Measurements from ENCODE around the gene GMPR2.

GMPR2 gene

GRCh38 chr14:24270537-24271133 lies 37.9 kb downstream of the GMPR2 start:
- DNase-seq, result peak; percentile 57

- DNase-seq, result peak; percentile 96
Observed at GRCh38 chr14:24271134-24271833, 38.6 kb downstream of the GMPR2 start, which contains the start of gene RABGGTA. RABGGTA (minus strand) TSS chr14:24271597; CDS start chr14:24271115, 482 bp downstream.

GRCh38 chr14:24271834-24272263 lies 39.1 kb downstream of the GMPR2 start:
- DNase-seq, result no peak

- no peak for DNase-seq
Observed at GRCh38 chr14:24272467-24272866, 39.7 kb downstream of the GMPR2 start.

- peak; percentile 10 for DNase-seq
Observed at GRCh38 chr14:24273422-24273998, 40.8 kb downstream of the GMPR2 start.

DNA sequence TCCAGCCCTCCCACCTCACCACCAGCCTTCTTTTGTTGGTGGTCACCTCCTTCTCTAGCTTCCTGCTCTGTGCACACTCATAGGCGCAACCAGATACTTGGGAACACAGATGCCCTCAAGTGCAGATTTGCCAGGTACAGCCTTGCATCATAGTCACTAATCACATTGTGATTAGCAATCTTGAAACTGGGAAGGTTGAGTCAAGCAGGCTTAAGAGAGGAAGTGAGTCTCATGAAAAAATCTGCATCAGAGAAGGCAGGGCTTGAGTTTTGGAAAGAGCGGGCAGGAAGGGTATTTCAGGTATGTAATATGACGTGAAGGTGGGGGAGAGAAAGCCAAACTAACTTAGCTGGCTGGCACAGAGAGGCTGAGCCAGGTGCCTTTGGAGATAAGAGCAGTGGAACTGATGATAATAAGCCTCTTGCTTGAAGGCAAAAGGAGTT lies 41.4 kb downstream of the GMPR2 start:
- DNase-seq, result no peak

DNA sequence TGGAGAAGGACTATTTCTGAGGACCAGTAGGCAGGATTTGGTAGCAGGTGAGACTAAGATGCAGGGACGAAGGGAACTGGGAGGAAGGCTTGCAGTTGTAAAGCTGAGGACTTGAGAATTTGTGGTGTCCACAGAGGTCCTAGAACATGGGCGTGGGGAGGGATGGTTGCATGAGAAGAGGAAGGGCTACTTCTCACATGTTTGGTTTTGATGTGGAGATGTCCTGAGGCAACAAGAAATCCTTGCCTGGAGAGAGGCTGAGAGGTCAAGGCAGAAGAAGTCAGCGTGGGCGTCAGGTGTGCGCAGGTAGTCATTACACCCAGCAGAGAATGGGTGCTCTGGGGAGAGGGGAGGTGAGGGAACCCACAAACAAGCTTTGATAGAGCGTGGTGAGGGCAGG lies 44.3 kb downstream of the GMPR2 start:
- no peak for DNase-seq

GRCh38 chr14:24277606-24278321 lies 45.0 kb downstream of the GMPR2 start:
- DNase-seq, result no peak

- DNase-seq, result no peak
Observed at GRCh38 chr14:24278424-24278823, 45.7 kb downstream of the GMPR2 start.

DNA sequence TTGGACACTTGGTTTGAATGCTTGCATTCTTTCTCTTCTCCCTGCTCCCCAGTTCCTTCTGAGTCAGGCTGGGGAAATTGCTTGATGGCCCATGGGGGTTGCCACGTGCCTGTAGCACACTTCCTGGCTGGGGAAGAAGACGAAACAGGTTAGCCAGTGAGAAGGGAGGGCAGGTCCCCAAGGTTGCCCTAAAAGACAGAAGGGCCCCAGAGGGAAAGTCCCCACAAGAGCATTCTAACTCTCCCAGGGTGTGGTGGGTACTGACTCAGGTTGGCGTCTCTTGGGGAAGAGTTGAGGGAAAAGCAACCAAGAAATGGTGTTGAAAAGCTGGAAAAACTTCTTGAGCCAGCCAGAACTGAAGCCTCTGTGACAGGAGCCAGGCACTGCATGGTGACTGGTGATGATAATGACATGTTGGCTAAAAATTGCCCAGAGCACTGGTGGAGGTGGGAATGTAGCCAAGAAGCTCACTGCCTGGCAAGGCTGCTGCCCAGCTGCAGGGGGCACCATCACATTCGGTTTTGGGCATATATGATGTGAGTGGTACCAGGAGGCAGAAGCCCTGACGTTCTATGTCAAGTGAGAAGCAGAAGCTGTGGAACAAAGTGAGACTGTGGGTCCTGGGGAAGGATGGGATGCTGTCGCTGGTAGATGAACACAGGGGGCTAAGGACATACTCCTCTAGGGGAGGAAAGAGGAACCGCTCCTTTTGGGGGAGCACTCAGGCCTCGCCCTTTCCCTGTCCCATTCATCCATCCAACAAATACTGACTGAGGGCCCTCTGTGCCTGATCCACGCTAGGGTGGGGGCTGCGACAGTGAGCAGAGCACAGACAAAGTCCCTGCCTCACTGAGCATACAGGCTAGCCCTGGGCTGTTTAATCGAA lies 46.8 kb downstream of the GMPR2 start:
- no peak for DNase-seq

- DNase-seq, result no peak
Observed at GRCh38 chr14:24280797-24281460, 48.2 kb downstream of the GMPR2 start.

- no peak for DNase-seq
Observed at GRCh38 chr14:24281636-24282035, 48.9 kb downstream of the GMPR2 start.

DNA sequence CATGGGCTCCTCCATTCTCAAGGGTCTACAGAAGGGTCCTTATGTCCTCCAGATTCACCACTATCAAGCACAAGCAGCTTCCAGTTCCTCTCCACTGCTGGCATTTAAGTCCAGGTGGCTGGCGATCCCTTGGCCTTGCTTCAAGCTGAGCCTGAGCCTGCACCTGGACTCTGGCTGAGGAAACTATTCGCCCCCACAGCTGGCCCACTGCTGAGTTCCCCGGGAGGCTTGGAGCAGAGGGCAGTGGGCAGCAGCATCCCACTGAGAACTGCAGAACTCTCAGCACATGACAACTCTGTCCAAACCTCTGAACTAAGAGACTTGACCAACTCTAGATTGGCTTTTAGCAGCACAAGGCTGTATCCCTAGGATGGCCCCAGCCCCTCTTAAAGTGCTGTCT lies 50.0 kb downstream of the GMPR2 start:
- DNase-seq, result no peak

- no peak for DNase-seq
Observed at GRCh38 chr14:24283796-24284460, 51.2 kb downstream of the GMPR2 start.

GRCh38 chr14:24284501-24285035 lies 51.8 kb downstream of the GMPR2 start:
- no peak for DNase-seq

GRCh38 chr14:24285351-24285750 lies 52.6 kb downstream of the GMPR2 start:
- no peak for DNase-seq

DNA sequence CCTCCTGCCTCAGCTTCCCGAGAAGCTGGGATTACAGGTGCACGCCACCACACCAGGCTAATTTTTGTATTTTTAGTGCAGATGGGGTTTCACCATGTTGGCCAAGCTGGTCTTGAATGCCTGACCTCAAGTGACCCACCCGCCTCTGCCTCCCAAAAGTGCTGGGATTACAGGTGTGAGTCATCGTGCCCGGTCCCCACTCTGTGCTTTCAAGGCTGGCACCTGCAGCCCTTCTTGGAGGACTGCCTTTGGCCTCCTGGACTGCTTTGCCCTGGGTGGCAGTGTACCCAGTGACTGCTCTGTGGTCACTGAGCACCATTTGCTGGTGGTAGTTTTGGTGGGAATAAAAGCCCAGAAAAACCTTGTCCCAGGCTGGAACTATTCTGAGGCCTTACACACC lies 54.3 kb downstream of the GMPR2 start:
- no peak for DNase-seq

All from NCI-H2171 treated with DMSO at 0.1 percent for 48 hours (cell line).